Glutamatergic neuron (in vitro differentiated cells): ENCODE measurements around the gene SPECC1. TPM values are rescaled to one million over a fixed set of nuclear protein-coding genes. Genes with fewer than 3 reads are reported as not detected.
"Not testable (repeated sequence)": the region's sequence is repeated elsewhere in the genome, so short reads cannot be mapped to it uniquely, and the experiment has no call there.

Experiments
- DNase-seq: peaks from one replicate; pipeline ENCODE4 v3.0.0; 2022
- H3K27ac Mint-ChIP-seq: one replicate; pipeline ENCODE4 v1.8.0; 2020; ENCODE audit warnings: mild to moderate bottlenecking, mixed read lengths, inconsistent platforms; ENCODE audit not compliant: unreplicated experiment
- H3K27me3 Mint-ChIP-seq: one replicate; pipeline ENCODE4 v1.8.0; 2020; ENCODE audit warnings: mild to moderate bottlenecking, moderate library complexity, mixed read lengths, inconsistent platforms; ENCODE audit not compliant: unreplicated experiment
- H3K36me3 Mint-ChIP-seq: one replicate; pipeline ENCODE4 v1.8.0; 2020; ENCODE audit warnings: mild to moderate bottlenecking, mixed read lengths, inconsistent platforms; ENCODE audit not compliant: unreplicated experiment
- H3K4me1 Mint-ChIP-seq: one replicate; pipeline ENCODE4 v1.8.0; 2020; ENCODE audit warnings: mild to moderate bottlenecking, low read depth, mixed read lengths, inconsistent platforms; ENCODE audit not compliant: unreplicated experiment
- H3K4me3 Mint-ChIP-seq: one replicate; pipeline ENCODE4 v1.8.0; 2020; ENCODE audit warnings: mild to moderate bottlenecking, mixed read lengths, inconsistent platforms; ENCODE audit not compliant: unreplicated experiment
- H3K9me3 Mint-ChIP-seq: one replicate; pipeline ENCODE4 v1.8.0; 2020; ENCODE audit warnings: mild to moderate bottlenecking, moderate library complexity, mixed read lengths, inconsistent platforms; ENCODE audit not compliant: unreplicated experiment
- CTCF ChIP-seq: fragments of 200-600 bp; sonication (generic); IDR thresholded peaks from one replicate; pipeline ENCODE4 v1.5.0; 2021; ENCODE audit not compliant: partially characterized antibody, unreplicated experiment
- total RNA-seq: library from RNA; stranded (reverse); fragmentation: NEBNext Ultra II Directional; extraction: Animal tissue kit (Norgen Biotek cat#: 25700); gene quantifications from one replicate; pipeline ENCODE4 v1.2.1, GENCODE V29; 2021; ENCODE audit not compliant: unreplicated experiment

Gene SPECC1
- total RNA-seq, 1 donor from 2014 or later, result 60.6 TPM

DNA sequence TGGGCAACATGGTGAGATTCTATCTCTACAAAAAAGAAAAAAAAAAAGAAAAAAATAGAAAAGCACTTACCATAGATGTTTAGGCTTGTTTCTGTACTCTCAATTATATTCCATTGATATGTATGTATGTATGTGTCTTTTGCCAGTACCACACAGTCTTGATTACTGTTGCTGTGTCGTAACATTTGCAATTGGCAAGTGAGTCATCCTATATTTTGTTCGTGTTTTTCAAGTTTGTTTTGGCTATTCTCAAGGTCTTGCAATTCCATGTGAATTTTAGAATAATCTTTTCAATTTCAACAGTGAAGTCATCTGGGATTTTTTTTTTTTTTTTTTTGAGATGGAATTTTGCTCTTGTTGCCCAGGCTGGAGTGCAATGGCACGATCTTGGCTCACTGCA, 19.3 kb downstream of the SPECC1 start:
- Mint-ChIP-seq H3K27me3 (no peaks in the 10 kb centered on the region), H3K9me3 (no peaks in the 10 kb centered on the region), H3K4me1 (no peaks in the 10 kb centered on the region), H3K27ac (no peak overlapping the region), H3K4me3 (no peak overlapping the region), H3K36me3 (no peaks in the 10 kb centered on the region)
- TF ChIP-seq CTCF, result no peak
- DNase-seq, result no peak

DNA sequence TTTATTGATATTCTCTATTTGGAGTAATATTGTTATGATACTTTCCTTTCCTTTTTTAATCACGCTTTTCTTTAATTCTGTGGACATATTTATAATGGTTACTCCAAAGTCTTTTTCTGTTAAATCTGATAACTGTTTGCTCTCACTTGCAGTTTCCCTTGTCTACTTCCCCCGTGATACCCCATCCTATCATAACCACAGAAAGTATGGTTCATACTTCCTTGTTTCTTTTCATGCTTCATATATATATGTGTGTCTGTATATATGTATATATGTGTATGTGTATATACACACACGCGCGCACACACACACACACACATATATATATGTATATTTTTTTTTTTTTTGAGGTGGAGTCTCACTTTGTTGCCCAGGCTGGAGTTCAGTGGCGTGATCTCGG, 23.5 kb downstream of the SPECC1 start:
- Mint-ChIP-seq H3K27me3 (no peaks in the 10 kb centered on the region), H3K36me3 (no peaks in the 10 kb centered on the region), H3K4me1 (no peaks in the 10 kb centered on the region), H3K27ac (no peak overlapping the region), H3K9me3 (no peaks in the 10 kb centered on the region), H3K4me3 (no peak overlapping the region)
- TF ChIP-seq CTCF, result no peak
- DNase-seq, result no peak

DNA sequence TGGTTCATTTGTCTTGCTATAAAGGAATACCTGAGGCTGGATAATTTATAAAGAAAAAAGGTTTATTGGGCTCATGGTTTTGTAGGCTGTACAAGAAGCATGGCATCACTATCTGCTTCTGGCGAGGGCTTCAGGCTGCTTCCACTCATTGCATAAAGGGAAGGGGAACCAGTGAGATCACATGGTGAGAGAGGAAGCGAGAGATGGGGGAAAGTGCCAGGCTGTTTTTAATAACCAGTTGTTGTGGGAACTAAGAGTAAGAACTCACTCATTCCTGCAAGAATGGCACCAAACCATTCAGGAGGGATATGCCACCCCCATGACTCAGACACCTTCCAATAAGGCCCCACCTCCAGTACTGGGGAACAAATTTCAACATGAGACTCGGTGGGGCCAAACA, 24.3 kb downstream of the SPECC1 start:
- no peaks in the 10 kb centered on the region for H3K9me3 Mint-ChIP-seq
- no peak overlapping the region for H3K27ac Mint-ChIP-seq
- no peaks in the 10 kb centered on the region for H3K36me3 Mint-ChIP-seq
- H3K4me3 Mint-ChIP-seq, result no peak overlapping the region
- no peaks in the 10 kb centered on the region for H3K4me1 Mint-ChIP-seq
- DNase-seq, result no peak
- no peak for TF ChIP-seq CTCF
- H3K27me3 Mint-ChIP-seq, result no peaks in the 10 kb centered on the region

DNA sequence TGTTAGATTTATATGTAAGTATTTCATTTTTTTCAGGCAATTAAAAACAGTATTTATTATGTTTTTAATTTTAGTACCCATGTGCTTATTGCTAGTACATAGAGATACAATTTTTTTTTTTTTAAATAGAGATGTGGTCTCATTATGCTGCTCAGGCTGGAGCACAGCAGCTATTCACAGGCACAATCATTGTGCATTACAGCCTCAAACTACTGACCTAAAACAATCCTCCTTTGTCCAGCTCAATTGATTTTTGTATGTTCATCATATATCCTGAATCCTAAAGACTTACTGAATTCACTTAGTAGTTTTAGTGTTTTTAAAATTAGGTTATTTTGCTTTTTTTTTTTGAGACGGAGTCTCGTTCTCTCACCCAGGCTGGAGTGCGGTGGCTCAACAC, 26.3 kb downstream of the SPECC1 start:
- no peak for TF ChIP-seq CTCF
- Mint-ChIP-seq H3K4me3 (no peak overlapping the region), H3K9me3 (no peaks in the 10 kb centered on the region), H3K4me1 (no peaks in the 10 kb centered on the region), H3K27me3 (no peaks in the 10 kb centered on the region), H3K36me3 (no peaks in the 10 kb centered on the region), H3K27ac (no peak overlapping the region)
- DNase-seq, result no peak

GRCh38 chr17:20037286-20037685, 28.1 kb downstream of the SPECC1 start:
- not testable (repeated sequence) for H3K36me3 Mint-ChIP-seq

DNA sequence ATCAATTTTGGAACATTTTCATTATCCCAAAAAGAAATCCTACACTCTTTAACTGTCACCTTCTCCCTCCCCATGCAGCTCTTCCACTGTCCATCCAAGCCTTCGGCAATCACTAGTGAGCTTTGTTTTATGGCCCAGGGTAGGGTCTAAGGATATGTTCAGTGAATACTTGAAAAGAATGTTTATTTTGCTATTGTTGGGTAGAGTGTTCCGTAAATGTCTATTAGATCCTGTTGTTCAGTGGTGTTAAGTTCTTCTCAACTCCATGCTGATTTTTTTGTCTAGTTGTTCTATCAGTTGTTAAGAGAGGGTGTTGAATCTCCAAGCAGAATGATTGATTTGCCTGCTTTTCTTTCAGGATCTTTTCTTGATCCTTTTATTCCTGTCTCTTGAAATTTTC, 29.9 kb downstream of the SPECC1 start:
- Mint-ChIP-seq H3K27ac (no peak overlapping the region), H3K4me3 (no peak overlapping the region), H3K9me3 (no peaks in the 10 kb centered on the region), H3K27me3 (no peaks in the 10 kb centered on the region), H3K4me1 (no peaks in the 10 kb centered on the region), H3K36me3 (no peaks in the 10 kb centered on the region)
- no peak for TF ChIP-seq CTCF
- no peak for DNase-seq

More at GRCh38 chr17:20037286-20037685, 28.1 kb downstream of the SPECC1 start:
- H3K4me3 Mint-ChIP-seq, DNase-seq, H3K4me1 Mint-ChIP-seq, H3K27me3 Mint-ChIP-seq, H3K9me3 Mint-ChIP-seq, H3K27ac Mint-ChIP-seq: not testable (repeated sequence)
